Inferior parietal cortex (tissue), 1 donor: ENCODE measurements around the gene GALK2.

ENCODE experiments used
- DNase-seq: peaks from one replicate; pipeline ENCODE4 v3.0.0-alpha.2; 2016; ENCODE audit errors: extremely low spot score

Gene GALK2

GRCh38 chr15:49282366-49282765 is 112.3 kb downstream of the GALK2 start:
- DNase-seq = no peak

GRCh38 chr15:49286649-49287404 is 116.8 kb downstream of the GALK2 start:
- no peak for DNase-seq

GRCh38 chr15:49287481-49287880 is 117.4 kb downstream of the GALK2 start:
- no peak for DNase-seq

- no peak for DNase-seq
Observed at GRCh38 chr15:49288391-49288790, 118.3 kb downstream of the GALK2 start.

GRCh38 chr15:49290191-49290590 is 120.1 kb downstream of the GALK2 start:
- DNase-seq = no peak

GRCh38 chr15:49293941-49294340 is 123.9 kb downstream of the GALK2 start:
- DNase-seq = no peak

GRCh38 chr15:49296258-49296657 is 126.2 kb downstream of the GALK2 start:
- no peak for DNase-seq

GRCh38 chr15:49297584-49297983 is 127.5 kb downstream of the GALK2 start:
- DNase-seq = no peak

- DNase-seq = no peak
Observed at GRCh38 chr15:49300856-49301255, 130.8 kb downstream of the GALK2 start.

- DNase-seq = no peak
Observed at GRCh38 chr15:49301562-49301961, 131.5 kb downstream of the GALK2 start.

GRCh38 chr15:49303003-49303402 is 133.0 kb downstream of the GALK2 start:
- DNase-seq = no peak

GRCh38 chr15:49306551-49306950 is 136.5 kb downstream of the GALK2 start:
- DNase-seq = no peak

GRCh38 chr15:49308686-49309085 is 138.6 kb downstream of the GALK2 start:
- no peak for DNase-seq

- DNase-seq = no peak
Observed at GRCh38 chr15:49309889-49310288, 139.8 kb downstream of the GALK2 start.

GRCh38 chr15:49313650-49314049 is 143.6 kb downstream of the GALK2 start:
- DNase-seq = no peak

GRCh38 chr15:49314716-49315115 is 144.7 kb downstream of the GALK2 start:
- no peak for DNase-seq

- no peak for DNase-seq
Observed at GRCh38 chr15:49315391-49315823, 145.4 kb downstream of the GALK2 start.

GRCh38 chr15:49320351-49320750 is 150.3 kb downstream of the GALK2 start:
- no peak for DNase-seq

- no peak for DNase-seq
Observed at GRCh38 chr15:49323207-49323606, 153.2 kb downstream of the GALK2 start.

- no peak for DNase-seq
Observed at GRCh38 chr15:49327927-49328326, 157.9 kb downstream of the GALK2 start.

GRCh38 chr15:49328941-49329340 is 158.9 kb downstream of the GALK2 start:
- no peak for DNase-seq

GRCh38 chr15:49330166-49330565 is 160.1 kb downstream of the GALK2 start:
- DNase-seq = no peak

- DNase-seq = no peak
Observed at GRCh38 chr15:49331442-49331841, 161.4 kb downstream of the GALK2 start.

GRCh38 chr15:49331951-49332350 is 161.9 kb downstream of the GALK2 start:
- DNase-seq = no peak
